K562 (cell line): ENCODE data around the gene SGMS1. TPM values are rescaled to one million over a fixed set of nuclear protein-coding genes. Genes with fewer than 3 reads are reported as not detected.

Experiments used
- CREM ChIP-seq: IDR thresholded peaks from 2 replicates; pipeline ENCODE4 v1.6.1; 2014; ENCODE audit warnings: antibody characterized with exemption, low read depth
- EHMT2 ChIP-seq: fragments of 450-650 bp; IDR thresholded peaks from 2 replicates; pipeline ENCODE4 v1.6.1; 2018; ENCODE audit warnings: antibody characterized with exemption
- ESRRA ChIP-seq: fragments of 450-650 bp; IDR thresholded peaks from 2 replicates; pipeline ENCODE4 v1.6.1; 2014; ENCODE audit warnings: low read depth, mild to moderate bottlenecking, moderate library complexity, borderline replicate concordance
- EZH2 ChIP-seq: IDR thresholded peaks from 2 replicates; pipeline ENCODE4 v1.6.1; 2012; ENCODE audit warnings: low read depth, mild to moderate bottlenecking, inconsistent platforms, low read length, borderline replicate concordance
- JUN ChIP-seq, 2 experiments: sonication (generic) in 1 of 2; formaldehyde crosslinking in 1 of 2; IDR thresholded peaks; 2 replicates each; pipeline versions ENCODE4 v1.6.1 to v1.8.0; 2012 to 2022; ENCODE audit warnings: borderline replicate concordance in 2 of 2, mild to moderate bottlenecking in 2 of 2, improper control_type of control experiment in 1 of 2, low read depth in 1 of 2, low read length in 1 of 2, missing genetic modification reagents in 1 of 2
- NR1H2 ChIP-seq: sonication (generic); formaldehyde crosslinking; IDR thresholded peaks from 2 replicates; pipeline ENCODE4 v1.4.0; 2020; ENCODE audit warnings: mild to moderate bottlenecking, missing genetic modification reagents
- POLR2AphosphoS2 ChIP-seq: IDR thresholded peaks from 2 replicates; pipeline ENCODE4 v1.6.1; 2012; ENCODE audit warnings: low read length, improper control_type of control experiment
- TBP ChIP-seq: optimal IDR thresholded peaks from 2 replicates; pipeline ENCODE3; 2011; ENCODE audit warnings: low read depth, low read length, improper control_type of control experiment
- ZNF263 ChIP-seq: sonication (generic); formaldehyde crosslinking; IDR thresholded peaks from 2 replicates; pipeline ENCODE4 v1.8.0; 2022; ENCODE audit warnings: mild to moderate bottlenecking, missing genetic modification reagents, borderline replicate concordance
- ZNF316 ChIP-seq: fragments of 450-650 bp; IDR thresholded peaks from 2 replicates; pipeline ENCODE4 v1.6.1; 2016
- polyA plus RNA-seq, 8 experiments: library from polyadenylated mRNA; depleted of rRNA in 4 of 8; stranded (reverse) in 5 of 8; unstranded in 3 of 8; fragments of >200 nt; fragmentation: Nextera tagmentation in 2 of 8; fragmentation: Illumina TruSeq in 1 of 8; extraction: Ambion mirVana in 2 of 8; extraction: Trizol in 1 of 8; gene quantifications; 2 replicates each; pipeline versions ENCODE4 v1.2.1 to v1.2.3, GENCODE V29; 2011 to 2014; ENCODE audit warnings: inconsistent platforms in 1 of 8, missing spikeins in 1 of 8
- total RNA-seq, 7 experiments: library from RNA; depleted of rRNA in 6 of 7; stranded (reverse); fragments of >200 nt in 6 of 7; fragmentation: Illumina TruSeq in 2 of 7; extraction: Trizol in 2 of 7; gene quantifications; 2 replicates each; pipeline versions ENCODE4 v1.2.1 to v1.2.3, GENCODE V29; 2011 to 2021; ENCODE audit warnings: low replicate concordance in 1 of 7
- TF ChIP-seq, protein P1 (sequence below): IDR thresholded peaks from 3 replicates; pipeline ENCODE4 v1.6.1; 2011; ENCODE audit warnings: borderline replicate concordance, mild to moderate bottlenecking, moderate library complexity; ENCODE audit not compliant: insufficient read length; ENCODE audit errors: extremely low read depth
- TF ChIP-seq, protein P2 (sequence below): fragments of 450-650 bp; IDR thresholded peaks from 2 replicates; pipeline ENCODE4 v1.6.1; 2016
- TF ChIP-seq, protein P3 (sequence below): fragments of 450-650 bp; formaldehyde crosslinking; IDR thresholded peaks from 2 replicates; pipeline ENCODE4 v1.4.0; 2020; ENCODE audit warnings: mild to moderate bottlenecking
- TF ChIP-seq, protein P4 (sequence below): sonication (generic); formaldehyde crosslinking; IDR thresholded peaks from 2 replicates; pipeline ENCODE4 v1.8.0; 2022; ENCODE audit warnings: missing genetic modification reagents, mild to moderate bottlenecking, moderate library complexity, borderline replicate concordance
- TF ChIP-seq, protein P5 (sequence below): fragments of 250-450 bp; sonication (Bioruptor Pico); IDR thresholded peaks from 2 replicates; pipeline ENCODE4 v1.5.0; 2021
- TF ChIP-seq, protein P6 (sequence below): sonication (generic); formaldehyde crosslinking; IDR thresholded peaks from 2 replicates; pipeline ENCODE4 v1.8.1; 2023; ENCODE audit warnings: mild to moderate bottlenecking, missing genetic modification reagents

The SGMS1 gene
- total and polyA plus RNA-seq, 9 of the 15 experiments (the other 6 are each of a cell fraction or from before 2014, with no cell fraction given), result 22.6 to 232 (median 82.2) TPM

DNA sequence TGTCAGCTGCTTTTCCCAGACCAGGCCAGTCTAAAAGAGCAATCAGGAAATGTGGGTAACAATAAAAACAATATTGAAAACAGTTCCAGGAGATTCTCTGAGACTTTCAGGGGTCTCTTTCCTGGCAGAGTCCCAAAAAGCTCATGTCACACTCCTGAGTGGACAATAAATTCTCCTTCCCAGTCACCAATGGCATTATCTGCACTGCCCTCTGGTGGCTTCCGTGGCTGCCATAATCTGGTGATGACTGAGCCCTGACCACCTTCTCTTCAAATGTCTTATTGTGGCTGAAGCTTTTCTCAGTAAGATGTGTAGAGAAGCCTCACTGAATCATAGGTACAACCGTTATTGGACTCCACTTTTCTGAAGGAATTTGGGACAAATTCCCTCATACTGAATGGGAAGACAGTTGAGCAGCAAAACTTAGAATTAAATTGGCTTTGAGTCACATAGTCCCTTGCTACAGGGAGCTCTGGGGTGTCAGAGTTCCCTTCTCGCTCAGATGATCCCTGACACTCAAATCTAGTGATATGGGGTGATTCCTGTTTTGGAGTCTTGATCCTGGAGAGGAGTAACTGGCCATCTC lies 348.0 kb downstream of the SGMS1 start (continued):
- TF ChIP-seq, protein P1, sequence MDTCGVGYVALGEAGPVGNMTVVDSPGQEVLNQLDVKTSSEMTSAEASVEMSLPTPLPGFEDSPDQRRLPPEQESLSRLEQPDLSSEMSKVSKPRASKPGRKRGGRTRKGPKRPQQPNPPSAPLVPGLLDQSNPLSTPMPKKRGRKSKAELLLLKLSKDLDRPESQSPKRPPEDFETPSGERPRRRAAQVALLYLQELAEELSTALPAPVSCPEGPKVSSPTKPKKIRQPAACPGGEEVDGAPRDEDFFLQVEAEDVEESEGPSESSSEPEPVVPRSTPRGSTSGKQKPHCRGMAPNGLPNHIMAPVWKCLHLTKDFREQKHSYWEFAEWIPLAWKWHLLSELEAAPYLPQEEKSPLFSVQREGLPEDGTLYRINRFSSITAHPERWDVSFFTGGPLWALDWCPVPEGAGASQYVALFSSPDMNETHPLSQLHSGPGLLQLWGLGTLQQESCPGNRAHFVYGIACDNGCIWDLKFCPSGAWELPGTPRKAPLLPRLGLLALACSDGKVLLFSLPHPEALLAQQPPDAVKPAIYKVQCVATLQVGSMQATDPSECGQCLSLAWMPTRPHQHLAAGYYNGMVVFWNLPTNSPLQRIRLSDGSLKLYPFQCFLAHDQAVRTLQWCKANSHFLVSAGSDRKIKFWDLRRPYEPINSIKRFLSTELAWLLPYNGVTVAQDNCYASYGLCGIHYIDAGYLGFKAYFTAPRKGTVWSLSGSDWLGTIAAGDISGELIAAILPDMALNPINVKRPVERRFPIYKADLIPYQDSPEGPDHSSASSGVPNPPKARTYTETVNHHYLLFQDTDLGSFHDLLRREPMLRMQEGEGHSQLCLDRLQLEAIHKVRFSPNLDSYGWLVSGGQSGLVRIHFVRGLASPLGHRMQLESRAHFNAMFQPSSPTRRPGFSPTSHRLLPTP, result no peak
- TF ChIP-seq, protein P2, sequence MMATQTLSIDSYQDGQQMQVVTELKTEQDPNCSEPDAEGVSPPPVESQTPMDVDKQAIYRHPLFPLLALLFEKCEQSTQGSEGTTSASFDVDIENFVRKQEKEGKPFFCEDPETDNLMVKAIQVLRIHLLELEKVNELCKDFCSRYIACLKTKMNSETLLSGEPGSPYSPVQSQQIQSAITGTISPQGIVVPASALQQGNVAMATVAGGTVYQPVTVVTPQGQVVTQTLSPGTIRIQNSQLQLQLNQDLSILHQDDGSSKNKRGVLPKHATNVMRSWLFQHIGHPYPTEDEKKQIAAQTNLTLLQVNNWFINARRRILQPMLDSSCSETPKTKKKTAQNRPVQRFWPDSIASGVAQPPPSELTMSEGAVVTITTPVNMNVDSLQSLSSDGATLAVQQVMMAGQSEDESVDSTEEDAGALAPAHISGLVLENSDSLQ, result peak; percentile 83
- TF ChIP-seq, protein P3, sequence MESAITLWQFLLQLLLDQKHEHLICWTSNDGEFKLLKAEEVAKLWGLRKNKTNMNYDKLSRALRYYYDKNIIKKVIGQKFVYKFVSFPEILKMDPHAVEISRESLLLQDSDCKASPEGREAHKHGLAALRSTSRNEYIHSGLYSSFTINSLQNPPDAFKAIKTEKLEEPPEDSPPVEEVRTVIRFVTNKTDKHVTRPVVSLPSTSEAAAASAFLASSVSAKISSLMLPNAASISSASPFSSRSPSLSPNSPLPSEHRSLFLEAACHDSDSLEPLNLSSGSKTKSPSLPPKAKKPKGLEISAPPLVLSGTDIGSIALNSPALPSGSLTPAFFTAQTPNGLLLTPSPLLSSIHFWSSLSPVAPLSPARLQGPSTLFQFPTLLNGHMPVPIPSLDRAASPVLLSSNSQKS (CRISPR knock-in tag), result no peak
- TF ChIP-seq CREM (peak; percentile 41; the same call in 1 of the 2 replicates), ESRRA (0 out of 2 replicates have a peak, but pooled peaks have one; percentile 11), NR1H2 (CRISPR knock-in tag) (no peak), EHMT2 (peak; percentile 67), ZNF316 (peak; percentile 63; the same call in 1 of the 2 replicates), POLR2AphosphoS2 (no peak), JUN (IDR thresholded peaks at IDR 0.05; ENCODE audit: borderline replicate concordance, low read depth, low read length) (peak; percentile 23; the same call in 1 of the 2 replicates), JUN (CRISPR knock-in tag; IDR thresholded peaks at IDR 0.05; ENCODE audit: borderline replicate concordance) (no peak), ZNF263 (no peak), TBP (no peak), EZH2 (no peak)
- TF ChIP-seq, protein P4, sequence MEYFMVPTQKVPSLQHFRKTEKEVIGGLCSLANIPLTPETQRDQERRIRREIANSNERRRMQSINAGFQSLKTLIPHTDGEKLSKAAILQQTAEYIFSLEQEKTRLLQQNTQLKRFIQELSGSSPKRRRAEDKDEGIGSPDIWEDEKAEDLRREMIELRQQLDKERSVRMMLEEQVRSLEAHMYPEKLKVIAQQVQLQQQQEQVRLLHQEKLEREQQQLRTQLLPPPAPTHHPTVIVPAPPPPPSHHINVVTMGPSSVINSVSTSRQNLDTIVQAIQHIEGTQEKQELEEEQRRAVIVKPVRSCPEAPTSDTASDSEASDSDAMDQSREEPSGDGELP (CRISPR knock-in tag), result no peak
- TF ChIP-seq, protein P5, sequence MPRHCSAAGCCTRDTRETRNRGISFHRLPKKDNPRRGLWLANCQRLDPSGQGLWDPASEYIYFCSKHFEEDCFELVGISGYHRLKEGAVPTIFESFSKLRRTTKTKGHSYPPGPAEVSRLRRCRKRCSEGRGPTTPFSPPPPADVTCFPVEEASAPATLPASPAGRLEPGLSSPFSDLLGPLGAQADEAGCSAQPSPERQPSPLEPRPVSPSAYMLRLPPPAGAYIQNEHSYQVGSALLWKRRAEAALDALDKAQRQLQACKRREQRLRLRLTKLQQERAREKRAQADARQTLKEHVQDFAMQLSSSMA (CRISPR knock-in tag), result no peak
- TF ChIP-seq, protein P6, sequence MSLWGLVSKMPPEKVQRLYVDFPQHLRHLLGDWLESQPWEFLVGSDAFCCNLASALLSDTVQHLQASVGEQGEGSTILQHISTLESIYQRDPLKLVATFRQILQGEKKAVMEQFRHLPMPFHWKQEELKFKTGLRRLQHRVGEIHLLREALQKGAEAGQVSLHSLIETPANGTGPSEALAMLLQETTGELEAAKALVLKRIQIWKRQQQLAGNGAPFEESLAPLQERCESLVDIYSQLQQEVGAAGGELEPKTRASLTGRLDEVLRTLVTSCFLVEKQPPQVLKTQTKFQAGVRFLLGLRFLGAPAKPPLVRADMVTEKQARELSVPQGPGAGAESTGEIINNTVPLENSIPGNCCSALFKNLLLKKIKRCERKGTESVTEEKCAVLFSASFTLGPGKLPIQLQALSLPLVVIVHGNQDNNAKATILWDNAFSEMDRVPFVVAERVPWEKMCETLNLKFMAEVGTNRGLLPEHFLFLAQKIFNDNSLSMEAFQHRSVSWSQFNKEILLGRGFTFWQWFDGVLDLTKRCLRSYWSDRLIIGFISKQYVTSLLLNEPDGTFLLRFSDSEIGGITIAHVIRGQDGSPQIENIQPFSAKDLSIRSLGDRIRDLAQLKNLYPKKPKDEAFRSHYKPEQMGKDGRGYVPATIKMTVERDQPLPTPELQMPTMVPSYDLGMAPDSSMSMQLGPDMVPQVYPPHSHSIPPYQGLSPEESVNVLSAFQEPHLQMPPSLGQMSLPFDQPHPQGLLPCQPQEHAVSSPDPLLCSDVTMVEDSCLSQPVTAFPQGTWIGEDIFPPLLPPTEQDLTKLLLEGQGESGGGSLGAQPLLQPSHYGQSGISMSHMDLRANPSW, result 0 out of 2 replicates have a peak, but pooled peaks have one; percentile 46
